ENCODE results near the gene FCRL6.
A peak's percentile ranks its signal among the peaks of the same experiment; 100 is the strongest.

Gene FCRL6

DNA sequence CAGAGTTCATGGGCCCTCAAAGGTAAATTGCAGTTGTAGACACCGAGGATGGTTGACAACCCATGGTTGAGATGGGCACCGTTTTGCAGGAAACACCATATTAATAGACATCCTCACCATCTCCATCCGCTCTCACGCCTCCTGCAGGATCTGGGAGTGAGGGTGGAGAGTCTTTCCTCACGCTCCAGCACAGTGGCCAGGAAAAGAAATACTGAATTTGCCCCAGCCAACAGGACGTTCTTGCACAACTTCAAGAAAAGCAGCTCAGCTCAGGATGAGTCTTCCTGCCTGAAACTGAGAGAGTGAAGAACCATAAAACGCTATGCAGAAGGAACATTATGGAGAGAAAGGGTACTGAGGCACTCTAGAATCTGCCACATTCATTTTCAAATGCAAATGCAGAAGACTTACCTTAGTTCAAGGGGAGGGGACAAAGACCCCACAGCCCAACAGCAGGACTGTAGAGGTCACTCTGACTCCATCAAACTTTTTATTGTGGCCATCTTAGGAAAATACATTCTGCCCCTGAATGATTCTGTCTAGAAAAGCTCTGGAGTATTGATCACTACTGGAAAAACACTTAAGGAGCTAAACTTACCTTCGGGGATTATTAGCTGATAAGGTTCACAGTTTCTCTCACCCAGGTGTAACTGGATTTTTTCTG is 33.8 kb downstream of the FCRL6 start:
- no peak for DNase-seq (ENCODE audit: low spot score)

DNA sequence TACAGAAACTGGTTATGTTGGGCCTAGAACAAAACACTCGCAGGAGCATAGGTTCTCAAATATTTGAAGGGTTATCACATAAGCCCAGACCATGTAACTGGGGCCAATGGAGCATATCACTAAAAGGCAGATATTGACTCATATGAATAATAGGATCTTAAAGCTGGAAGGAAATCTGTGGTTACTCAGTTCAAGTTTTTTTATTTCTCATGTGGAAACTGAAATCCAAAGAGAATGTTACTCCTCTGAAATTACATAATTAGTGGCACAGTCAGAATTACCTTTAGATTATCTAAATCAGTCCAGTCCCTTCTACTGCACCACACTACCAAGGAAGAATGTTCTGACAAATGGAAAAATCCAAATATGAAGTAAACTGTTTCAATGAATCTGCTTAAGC is 36.6 kb downstream of the FCRL6 start:
- DNase-seq (ENCODE audit: low spot score), result no peak

DNA sequence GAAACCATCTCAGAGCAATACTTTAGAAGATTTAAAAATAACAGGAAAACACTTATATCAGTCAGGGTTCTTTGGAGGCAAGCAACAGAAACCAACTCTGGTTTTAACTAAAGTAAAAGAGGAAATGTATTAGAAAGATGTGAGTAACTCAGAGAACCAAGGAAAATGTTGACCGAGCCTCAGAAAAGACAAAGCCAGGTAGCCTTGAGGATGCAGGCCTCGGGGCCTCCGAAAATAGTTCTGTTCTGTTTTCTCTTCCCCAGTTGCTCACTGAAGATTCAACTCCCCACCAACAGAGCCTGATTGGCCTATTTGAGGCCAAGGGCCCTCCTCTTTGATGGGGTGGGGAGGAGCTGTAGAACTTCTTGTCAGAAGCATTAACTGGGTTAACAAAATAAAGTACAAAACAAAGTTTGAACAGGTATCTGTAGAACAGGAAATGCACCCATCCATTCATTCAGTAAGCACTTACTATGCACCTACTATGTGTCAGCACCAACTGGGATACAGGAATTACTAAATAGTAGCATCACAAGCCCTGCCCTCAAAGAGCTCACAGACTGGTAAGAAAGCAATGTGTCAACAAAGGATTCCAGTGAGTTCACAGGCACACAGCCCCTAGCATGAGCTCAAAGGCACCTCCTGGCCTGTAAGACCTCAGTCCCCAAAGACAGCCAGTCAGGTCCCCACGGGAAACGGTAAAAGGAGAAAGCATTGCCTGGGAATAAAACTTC is 37.1 kb downstream of the FCRL6 start:
- peak; percentile 11 for DNase-seq (ENCODE audit: low spot score)

DNA sequence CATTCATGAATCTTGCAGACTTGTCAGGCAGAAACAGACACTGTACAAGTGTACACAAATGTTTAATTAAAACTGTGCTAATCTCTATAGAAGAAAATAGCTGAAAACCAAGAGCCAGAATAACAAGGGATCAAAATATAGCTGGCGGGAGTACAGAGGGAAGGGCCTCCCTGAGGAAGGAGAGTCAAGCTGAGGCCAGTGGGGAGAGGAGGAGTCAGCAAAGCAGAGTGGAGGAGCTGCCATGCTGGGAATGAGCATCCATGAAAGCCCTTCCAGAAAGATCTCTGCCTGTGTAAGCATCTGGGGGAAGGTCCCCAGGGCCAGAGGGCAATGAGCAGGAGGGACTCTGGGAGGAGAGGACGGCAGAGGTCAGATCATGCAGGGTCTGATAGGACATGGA is 39.6 kb downstream of the FCRL6 start:
- no peak for DNase-seq (ENCODE audit: low spot score)

DNA sequence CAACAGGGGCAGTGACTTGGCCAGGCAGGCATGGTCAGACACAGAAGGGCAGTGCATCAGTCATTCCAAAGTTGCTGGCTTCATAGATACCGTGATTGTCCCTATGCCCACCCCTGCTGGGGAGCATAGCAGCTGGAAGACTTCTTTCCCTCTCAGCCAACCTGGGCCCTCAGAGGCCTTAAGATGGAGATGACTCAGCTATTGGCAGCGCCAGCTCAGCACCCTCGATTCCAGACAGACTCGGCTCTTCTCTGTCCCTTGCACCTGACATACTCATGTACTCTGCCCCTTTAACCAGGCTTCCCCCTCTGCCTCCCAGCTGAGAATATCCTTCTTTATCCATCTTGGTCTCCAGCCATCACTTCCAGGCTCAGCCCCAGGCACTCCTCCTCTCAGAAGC is 41.3 kb downstream of the FCRL6 start:
- DNase-seq (ENCODE audit: low spot score), result no peak

DNA sequence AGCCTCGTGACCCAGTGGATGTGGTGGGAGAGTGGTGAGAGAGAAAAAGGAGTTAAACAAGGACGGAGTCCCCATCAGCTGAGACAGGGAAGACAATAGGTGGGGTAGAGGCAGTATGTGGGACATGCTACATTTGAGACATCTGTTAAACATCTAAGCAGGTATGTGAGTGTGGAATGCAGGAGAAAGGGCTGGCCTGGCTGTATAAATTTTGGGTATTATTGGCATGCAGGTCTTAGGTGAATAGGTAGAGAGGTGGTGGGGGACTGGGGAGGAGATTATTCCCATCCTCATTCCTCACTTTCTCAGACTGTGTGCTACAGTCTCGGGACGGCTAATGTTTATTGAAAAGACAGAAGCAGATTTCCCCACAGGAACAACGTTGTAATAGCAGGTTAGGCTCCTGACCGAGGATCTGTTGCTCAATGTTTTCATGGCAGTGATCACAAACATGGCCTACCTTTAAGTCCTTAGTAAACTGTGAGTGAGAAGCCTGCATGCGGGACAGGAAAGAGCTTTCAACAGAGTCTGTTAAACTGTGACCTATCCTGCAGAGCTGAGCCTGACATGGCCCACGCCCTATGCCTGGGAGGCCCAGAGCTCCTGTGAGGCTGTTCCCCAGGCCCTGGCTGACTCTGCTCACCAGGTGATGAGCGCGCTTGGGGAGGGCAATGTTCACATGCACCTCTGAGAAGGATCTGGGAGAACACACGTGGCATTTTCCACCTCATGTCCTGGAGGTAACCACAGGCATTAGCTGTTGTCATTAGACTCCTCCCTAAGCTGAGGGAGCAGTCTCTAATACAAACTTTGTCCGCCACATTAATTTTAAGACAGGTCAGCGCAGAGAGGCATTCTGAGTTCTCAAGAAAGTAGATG is 43.8 kb downstream of the FCRL6 start:
- DNase-seq (ENCODE audit: low spot score), result no peak

DNA sequence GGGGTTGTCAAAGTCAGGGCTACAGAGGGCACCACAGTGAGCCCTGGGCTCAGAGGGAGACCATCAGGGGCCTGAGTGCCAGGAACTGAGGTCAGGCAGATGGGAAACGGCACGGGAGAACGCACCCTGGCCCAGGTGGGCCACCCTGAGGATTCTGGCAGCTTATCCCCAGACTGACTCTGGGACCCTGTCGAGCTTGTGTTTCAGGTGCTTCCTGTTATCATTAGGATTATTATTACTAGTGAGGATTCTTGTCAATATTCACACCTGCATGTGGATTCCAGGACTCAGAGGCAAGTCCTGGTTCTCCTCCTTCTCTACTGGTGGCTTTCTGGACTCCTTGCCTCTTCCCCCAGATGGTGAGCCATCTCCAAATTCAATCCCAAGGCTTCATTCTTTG is 45.1 kb downstream of the FCRL6 start:
- DNase-seq (ENCODE audit: low spot score), result no peak

DNA sequence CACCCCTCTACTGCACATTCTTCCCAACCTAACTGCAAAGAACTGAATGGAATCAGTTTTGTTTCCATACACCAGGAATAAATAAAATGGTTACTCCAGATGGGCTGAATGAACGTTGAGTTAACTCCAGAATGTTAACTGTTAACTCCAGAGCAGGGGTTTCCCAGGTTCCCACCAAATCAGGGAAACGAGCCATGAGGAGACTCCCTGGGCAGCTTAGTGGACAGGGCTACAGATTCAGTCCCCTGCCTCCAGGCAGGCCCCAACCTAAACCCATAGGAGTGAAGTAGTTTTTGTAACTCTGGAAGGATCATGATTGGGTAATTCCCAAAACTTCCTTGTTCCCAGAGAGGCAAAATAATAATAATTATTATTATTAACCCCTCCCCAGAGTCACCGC is 46.2 kb downstream of the FCRL6 start:
- DNase-seq (ENCODE audit: low spot score), result no peak

DNA sequence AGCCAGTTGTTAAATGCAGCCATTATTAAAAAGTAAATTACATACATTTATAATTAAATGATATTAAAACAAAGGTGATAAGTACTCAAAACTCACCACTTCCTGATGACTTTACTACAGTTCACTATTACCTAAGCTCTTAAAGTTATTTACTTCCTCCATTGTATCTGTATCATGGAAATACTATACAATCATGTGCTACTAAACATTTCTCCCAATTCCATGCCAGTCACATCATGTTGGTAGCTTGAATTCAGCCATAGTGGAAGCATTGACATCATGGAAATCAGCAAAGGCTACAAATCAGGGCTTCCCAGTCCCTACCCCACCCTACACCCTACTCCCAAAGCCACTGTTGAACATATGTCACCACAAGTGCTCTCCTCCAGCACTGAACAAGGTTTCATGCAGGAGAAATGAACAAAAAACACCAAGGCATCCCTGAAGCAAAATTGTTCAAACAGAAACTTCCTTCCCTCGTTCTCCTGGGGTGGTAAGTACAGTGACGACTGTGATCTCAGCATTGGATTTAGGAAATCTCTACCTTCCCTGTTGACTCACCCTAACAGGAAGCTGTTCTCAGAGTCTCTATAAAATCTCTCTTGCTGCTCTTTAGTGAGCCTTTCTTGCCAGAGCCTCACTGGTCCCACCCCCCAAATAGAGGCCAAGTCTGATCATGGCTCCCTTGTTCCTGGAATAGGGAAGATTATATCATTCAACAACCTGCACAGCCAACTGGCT is 47.6 kb downstream of the FCRL6 start:
- no peak for DNase-seq (ENCODE audit: low spot score)

DNA sequence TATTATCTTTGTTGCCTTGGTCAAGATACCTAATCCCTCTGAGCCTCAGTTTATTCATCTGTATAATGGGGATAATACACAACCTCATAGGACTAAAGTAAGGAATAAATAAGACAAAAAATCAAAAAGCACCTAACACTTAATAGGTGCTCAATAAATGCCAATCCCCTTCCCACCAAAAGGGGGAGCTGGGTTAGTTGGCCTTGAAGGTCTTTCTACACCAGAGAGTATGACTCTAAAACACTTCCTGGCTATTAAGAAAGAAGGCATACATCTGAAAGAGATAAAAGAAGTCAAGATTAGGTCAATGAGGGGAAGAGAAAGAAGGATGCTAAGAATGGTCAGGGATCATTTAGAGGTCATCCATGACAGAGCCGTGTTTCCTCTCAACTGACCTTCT is 49.2 kb downstream of the FCRL6 start:
- peak; percentile 10 for DNase-seq (ENCODE audit: low spot score)

DNA sequence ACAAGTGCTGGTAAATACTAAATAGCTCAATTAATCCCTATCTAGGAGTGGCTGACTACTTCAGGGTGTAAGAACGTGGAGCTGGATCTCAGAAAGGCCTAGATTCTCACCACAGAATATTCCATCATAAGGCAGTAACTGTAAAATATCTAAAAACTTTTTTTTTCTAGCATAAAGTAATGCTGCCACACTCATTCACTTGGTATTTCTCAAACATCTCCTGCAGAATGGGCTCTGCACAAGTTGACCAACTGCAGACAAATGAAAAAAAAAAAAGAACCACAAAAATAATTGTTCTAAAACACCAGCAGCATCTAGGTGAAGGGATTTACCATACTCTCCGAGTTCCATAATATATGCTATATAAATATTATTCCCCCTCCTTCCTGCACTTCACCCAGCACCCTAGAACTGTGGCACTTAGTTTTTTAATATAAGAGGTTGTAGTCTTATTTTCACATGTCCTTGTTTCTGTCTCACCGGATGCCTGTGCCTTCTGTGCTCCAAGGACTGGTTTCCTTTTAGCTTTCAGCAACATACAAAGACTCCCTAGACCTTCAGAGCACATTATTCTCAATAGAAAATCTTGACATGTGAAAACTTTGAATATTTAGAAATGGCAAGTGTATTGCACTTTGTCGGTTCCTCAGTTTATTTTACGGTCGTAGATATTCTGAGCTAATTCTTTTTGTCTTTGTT is 51.4 kb downstream of the FCRL6 start:
- DNase-seq (ENCODE audit: low spot score), result no peak

DNA sequence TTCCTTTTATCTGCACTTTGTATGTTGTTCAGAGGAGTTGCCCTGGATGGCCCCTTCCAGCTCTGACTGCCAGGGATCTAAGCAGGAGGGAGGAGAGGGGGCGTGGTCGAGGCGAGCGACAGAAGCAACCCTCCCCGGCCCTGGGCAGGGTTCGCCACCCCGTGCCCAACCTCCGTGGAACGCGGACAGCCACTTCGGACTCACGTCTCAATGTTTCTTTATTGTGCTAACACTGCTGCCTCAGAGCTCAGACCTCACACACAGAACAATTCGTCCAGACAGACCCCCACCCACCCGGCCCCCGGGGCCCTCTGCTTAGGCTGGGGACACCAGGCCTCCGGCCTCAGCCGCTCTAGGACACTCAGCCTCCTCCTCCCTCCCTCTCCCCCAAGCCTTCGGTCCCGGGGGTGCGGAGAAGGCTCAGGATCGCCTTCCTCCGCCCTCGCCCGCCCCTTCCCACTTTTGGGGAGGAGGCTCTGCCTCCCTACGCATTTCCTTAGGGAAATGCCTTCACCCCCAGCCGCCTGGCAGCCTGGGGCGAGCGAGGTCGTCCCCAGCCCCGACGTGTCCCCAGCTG is 52.0 kb downstream of the FCRL6 start:
- no peak for DNase-seq (ENCODE audit: low spot score)

DNA sequence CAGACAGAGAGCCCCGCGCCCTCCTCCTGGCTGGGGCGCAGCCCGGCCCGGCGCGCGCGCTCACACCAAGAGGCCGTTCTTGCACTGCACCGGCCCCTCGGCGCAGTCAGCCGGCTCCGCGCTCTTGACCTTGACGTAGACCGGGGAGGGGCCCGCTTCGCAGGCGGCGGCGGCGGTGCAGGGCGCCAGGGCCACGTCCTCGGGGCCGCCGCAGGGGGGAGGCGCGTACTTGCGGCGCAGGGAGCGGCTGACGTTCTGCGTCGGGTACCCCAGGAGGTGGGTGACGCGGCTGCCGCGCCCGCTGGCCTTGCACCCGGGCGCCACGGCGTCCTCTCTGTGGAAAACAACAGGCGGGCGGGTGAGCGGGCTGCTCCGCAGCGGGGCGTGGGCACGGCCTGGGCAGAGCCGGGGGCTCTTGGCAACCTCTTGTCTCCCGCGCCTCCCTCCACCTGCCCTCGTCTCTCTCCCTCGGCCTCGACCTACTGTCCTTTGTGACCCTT is 52.6 kb downstream of the FCRL6 start:
- DNase-seq (ENCODE audit: low spot score), result peak; percentile 67

DNA sequence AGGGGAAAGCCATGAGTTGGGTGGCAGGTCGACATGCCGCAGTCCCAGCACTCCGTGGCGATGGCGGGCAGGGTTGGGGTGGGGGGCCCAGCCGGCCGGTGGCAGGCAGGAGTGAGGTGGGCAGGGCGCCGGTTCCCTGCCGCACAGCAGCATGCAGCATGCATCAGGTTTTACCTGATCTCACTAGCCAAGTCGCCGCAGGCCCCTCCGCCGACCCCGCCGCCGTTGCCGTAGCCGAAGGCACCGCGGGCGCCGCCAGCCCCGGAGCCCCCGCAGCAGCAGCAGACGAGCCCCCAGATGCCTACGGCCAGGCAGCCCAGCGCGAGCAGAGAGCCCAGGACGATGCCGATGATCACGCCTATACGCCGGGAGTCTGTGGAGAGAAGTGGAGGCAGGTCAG is 53.5 kb downstream of the FCRL6 start:
- DNase-seq (ENCODE audit: low spot score), result no peak

DNA sequence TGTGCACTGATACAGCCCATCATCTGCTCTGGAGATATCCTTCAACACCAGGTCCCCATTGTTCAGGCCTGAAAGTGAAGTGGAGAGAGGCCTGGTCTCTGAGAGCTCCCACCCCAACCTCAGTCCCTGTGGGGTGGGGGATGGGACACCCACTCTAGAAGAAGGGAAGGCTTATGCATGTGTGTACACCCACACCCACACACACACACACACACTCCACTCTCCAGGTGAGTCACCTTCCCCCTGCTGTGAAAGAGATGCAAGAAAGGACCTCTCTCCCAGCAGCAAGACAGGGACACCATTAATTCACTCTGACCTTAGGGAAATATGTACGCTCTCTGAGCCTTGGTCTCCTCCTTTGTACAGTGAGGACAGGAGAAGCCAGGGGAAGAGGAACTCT is 54.4 kb downstream of the FCRL6 start:
- no peak for DNase-seq (ENCODE audit: low spot score)

DNA sequence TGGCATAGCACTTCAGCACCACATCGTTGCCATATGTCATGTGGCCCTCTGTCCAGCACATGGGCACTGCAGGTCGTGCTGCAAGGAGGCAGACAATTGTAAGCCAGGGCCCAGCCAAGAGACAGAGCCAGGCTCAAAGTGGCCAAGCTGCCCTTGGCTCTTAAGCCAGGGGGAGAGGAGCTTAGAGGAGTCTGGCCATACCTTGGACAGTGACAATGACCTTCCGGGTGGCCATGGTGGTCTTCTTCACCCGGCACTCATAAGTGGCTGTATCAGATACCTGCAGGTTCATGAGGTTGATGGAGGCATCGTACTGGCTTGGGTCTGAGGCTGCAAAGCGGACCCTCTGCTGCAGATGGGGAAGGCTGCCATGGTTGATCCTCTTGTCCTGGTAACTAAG is 55.7 kb downstream of the FCRL6 start:
- DNase-seq (ENCODE audit: low spot score), result no peak

DNA sequence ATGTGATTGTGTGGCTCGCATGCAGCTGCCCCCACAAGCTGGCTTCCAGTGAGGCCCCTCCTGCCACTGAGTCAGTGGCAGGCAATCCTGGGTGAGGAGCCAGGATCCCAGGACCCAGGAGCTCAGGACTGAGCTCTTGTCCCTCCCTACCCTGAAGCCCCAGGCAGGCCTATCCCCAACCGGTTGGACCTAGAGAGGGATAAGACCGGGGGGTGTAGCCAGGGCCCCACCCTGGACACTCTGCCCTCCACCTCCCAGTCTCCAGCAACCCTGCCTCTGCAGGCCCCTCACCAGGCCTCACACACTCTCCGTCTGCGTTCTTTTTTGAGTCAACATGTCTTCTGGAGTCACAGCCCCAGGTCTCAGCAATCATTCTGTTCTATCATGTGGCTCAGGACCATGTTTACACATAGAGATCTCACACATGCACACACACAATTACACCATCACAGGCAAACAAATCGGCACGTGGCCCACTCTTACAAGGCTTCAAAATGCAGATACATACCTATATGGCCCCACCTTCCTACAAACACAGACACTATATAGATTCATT is 57.7 kb downstream of the FCRL6 start:
- DNase-seq (ENCODE audit: low spot score), result no peak

DNA sequence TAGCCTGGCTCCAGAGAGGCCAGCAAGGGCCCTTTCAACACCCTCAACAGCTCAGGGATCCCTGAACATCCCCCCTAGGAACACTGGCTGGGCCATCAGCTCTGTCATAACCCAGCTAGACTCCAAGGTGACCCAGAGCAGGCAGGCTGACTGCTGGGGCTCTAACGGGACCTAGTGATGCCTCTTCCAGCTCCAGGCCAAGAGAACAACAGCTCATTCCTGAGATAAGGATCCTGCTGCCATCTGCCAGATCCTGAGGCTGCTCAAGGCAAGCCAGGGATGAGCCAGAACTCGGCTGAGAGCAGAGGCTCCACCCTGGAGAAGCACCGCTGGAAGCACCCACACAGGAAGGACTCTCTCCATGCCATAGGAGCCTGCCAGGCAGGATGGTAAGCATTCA is 58.3 kb downstream of the FCRL6 start:
- no peak for DNase-seq (ENCODE audit: low spot score)

DNA sequence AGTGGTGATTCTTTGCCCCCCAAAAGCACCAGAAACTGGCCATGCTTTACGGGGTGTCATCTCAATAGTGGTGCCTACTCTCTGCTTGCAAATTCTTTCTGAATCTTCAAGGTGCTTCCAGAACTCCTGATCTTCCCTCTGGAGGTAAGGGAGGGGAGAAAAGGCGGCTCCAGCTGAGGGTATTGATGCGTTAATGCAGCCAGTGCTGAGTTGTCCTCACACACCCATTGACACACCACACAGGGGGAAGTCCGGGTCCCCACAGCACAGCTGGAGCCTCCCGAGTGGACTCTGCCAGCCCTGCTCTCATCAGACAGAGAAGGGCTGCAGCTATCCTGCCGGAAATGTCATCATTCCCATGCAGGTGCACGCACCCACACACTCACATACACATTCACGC is 59.1 kb downstream of the FCRL6 start:
- DNase-seq (ENCODE audit: low spot score), result no peak

DNA sequence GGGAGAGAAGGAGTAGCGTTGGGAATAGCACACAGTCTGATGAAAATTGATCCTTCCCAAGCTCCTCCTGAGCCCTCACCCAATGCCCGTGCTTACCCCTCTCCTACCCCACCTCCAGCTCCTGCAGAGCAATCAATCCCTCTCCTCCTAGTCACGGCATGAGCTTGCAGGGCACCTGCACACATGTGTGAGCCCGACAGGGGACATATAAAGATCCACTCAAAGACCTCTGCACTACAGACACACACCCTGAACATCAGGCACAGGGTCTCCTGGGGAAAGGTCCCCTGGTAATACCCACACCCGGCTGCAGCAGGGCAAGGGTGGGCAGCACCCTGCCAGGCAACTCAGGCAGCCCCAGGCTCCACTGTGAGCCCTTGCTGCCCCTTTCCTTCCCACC is 59.9 kb downstream of the FCRL6 start:
- no peak for DNase-seq (ENCODE audit: low spot score)

DNA sequence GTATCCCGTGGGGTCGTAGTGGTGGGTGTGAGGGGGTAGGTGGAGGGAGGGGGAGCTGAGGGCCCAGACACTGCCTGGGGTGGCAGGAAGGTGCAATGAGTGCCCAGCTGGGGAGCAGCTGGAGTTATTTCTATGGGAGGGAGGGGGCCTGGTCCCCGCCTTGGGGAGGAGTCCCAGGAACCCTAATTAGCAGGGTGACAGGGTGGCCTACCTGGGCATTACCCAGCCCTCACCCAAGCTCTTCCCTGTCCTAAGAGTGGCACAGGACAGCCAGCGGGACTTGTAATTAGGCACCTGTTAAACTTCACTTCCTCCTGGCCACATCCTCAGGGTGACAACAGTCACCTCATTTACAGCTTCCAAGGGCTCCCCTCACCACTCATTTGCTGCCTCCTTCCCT is 60.4 kb downstream of the FCRL6 start, which contains the start of gene VSIG8:
VSIG8 (minus strand) TSS at position 101 of the 400 bp plus-strand sequence. CDS start 136 bp downstream, outside the sequence.
- DNase-seq (ENCODE audit: low spot score), result no peak

Measured in activated CD4-positive, alpha-beta T cell treated with anti-CD3 and anti-CD28 coated beads, Interleukin-2, Interleukin-4, amounts not matched to agents 100 ng/mL and 50 ng/mL, durations not matched to agents 16 hours and 8 hours (primary cell).